Mesodermal cell (in vitro differentiated cells): ENCODE data around the gene NUDT12.

Experiments used
- H3K27ac ChIP-seq: 2 replicates; pipeline ENCODE4 v1.7.0; 2013; ENCODE audit warnings: mild to moderate bottlenecking, low read depth, low read length, moderate library complexity; ENCODE audit not compliant: severe bottlenecking
- H3K36me3 ChIP-seq: 2 replicates; pipeline ENCODE4 v1.7.1; 2013; ENCODE audit warnings: mild to moderate bottlenecking, low read length, moderate library complexity; ENCODE audit not compliant: control insufficient read depth, insufficient read depth
- H3K4me1 ChIP-seq: one replicate; pipeline ENCODE4 v1.7.1; 2013; ENCODE audit warnings: mild to moderate bottlenecking, low read length; ENCODE audit not compliant: insufficient read depth, control insufficient read depth, poor library complexity, severe bottlenecking
- H3K4me3 ChIP-seq: 2 replicates; pipeline ENCODE4 v1.7.0; 2013; ENCODE audit warnings: low read length, control low read depth, mild to moderate bottlenecking; ENCODE audit not compliant: insufficient read depth, poor library complexity, severe bottlenecking; ENCODE audit errors: extremely low read depth
- H3K9me3 ChIP-seq: 2 replicates; pipeline ENCODE4 v1.7.1; 2013; ENCODE audit warnings: mild to moderate bottlenecking, low read length, moderate library complexity; ENCODE audit not compliant: control insufficient read depth
- WGBS, 2 experiments: methylation state at CpG; one replicate each; pipeline ENCODE4 v1.1.5; 2013; ENCODE audit warnings: missing lambda C conversion rate in 2 of 2; ENCODE audit not compliant: insufficient coverage in 2 of 2; 5-methylcytosine and 5-hydroxymethylcytosine counted together

NUDT12 gene

DNA sequence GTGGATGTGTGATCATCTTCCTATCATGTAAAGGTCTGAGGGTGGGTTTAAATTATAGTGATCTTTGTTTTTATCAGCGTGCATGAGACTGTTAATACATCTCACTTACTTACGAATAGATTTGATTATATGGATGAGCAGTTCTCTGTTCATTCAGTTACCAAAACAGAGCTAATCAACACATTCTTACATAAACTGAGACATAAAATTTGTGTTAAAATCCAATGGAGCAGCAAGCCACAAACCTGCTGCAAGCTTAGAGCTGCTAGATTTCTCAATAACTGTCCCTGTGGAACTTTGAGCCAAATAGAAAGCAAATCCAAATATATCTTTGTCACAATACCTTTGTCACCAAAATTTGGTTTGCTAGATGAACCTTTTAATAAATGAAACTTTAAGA is 50.1 kb downstream of the NUDT12 start:
- H3K27ac ChIP-seq = no peak overlapping the region
- no peaks in the 10 kb centered on the region for H3K4me1 ChIP-seq
- no peaks in the 10 kb centered on the region for H3K9me3 ChIP-seq
- H3K4me3 ChIP-seq = no peak overlapping the region
- WGBS, 2 experiments = no CpG with 5 or more reads among the region's 2 CpGs
- no peaks in the 10 kb centered on the region for H3K36me3 ChIP-seq

DNA sequence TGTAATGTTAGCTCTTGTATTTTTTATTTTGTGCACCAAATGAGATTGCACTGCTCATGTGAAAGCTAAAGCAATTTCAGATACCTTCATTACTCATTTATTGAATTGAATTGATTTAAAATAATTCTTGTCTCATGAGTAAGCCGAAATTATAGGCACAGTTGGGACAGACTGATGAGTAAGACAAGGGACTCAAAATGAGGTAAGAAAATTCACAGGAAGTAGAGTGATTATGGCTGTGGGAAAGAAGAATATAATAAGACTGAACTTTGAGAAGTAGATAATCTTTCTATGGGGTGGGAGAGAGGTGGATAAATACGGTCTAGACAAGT is 51.1 kb downstream of the NUDT12 start:
- Histone ChIP-seq H3K36me3 (no peaks in the 10 kb centered on the region), H3K9me3 (no peaks in the 10 kb centered on the region), H3K27ac (no peak overlapping the region), H3K4me3 (no peak overlapping the region), H3K4me1 (no peaks in the 10 kb centered on the region)
- 89 to 90% methylated on average over 1 to 2 of the region's 2 CpGs for WGBS, 2 experiments

DNA sequence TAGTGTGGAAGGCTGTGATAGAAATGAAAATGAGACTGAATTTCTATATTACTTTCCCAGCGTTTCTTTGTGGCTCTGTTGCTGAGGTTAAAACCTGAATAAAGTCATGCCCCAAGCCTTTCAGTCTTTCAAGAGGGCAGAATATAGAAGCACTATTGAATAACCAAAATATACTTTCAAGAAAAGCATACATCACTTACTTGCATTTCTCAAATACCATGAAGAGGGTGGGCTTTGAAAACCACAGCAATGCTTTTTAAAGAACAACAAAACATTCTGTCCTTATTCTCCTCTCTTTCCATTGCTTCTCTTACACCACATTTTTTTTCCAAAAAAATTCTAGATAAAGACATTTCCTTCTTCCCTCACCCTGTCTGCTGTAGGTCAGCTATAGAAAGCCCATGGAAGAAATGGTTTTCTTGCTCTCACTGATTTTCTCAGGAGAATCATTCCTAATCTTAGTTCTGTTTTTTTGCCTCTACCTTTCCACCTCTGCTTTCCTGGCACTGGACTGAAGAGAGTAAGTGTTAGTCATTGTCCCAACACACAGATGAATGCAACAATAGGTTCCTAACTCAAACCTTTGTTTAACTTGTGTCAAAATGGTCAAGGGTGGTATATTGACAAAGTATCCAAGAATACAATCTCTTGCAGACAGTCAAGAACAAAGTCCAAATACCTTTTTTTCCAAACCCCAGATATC is 51.6 kb downstream of the NUDT12 start:
- no CpG with 5 or more reads among the region's 1 CpG for WGBS, 2 experiments
- no peak overlapping the region for H3K4me3 ChIP-seq
- no peaks in the 10 kb centered on the region for H3K9me3 ChIP-seq
- H3K4me1 ChIP-seq = no peaks in the 10 kb centered on the region
- H3K27ac ChIP-seq = no peak overlapping the region
- H3K36me3 ChIP-seq = no peaks in the 10 kb centered on the region

DNA sequence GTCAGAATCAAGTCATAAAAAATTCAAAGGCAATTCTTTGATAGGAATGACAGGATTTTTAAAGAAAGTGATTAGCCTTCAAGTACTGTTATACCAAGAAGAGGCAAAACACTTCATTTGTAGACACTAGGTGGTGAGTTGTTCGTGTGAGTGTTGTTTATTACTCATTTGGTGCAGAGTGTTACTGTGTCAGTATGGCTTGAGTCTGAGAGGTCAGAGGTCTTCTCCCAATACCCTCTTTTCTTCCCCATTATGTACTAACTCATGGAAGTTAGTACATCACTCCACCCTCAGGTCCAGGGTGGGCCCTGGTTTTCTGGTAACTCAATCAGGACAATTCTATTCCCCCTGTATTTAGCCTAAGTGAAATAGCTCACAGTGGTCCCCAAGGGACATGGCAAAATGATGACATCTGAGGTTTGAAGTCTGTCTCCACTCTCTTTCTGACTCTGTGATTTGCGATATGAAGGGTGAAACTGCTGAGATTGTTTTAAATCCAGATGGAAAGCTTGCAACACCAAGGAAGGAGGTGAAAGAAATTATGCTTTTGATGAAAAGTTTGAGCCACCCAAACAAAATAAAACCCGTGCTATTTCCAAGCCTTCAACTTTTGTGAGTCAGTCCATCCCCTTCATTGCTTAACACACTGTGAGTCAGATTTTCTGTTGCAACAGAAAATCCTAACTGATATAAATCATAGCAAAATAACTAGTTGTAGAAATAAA is 56.8 kb downstream of the NUDT12 start:
- Histone ChIP-seq H3K36me3 (no peaks in the 10 kb centered on the region), H3K4me3 (no peak overlapping the region), H3K4me1 (no peaks in the 10 kb centered on the region), H3K9me3 (no peaks in the 10 kb centered on the region), H3K27ac (no peak overlapping the region)
- 90 to 100% methylated on average over 1 to 2 of the region's 3 CpGs for WGBS, 2 experiments

DNA sequence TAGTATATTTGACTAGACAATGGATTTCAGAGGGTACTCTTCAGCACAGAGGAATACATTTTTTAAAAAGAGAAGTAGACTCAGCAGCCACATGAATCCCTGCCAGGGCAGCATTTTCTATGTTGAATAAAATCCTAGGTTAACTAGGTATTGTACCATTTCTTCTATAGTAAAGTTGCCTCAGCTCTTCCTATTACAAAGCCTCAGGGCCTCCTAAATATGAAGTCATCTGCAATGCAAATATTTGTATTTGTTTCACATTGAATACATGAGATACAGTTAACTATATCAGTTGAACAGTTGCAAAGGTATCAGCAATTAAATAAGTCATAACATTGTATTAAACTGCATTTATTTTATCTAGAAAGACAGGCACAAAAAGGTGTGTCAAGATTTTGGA is 59.5 kb downstream of the NUDT12 start:
- Histone ChIP-seq H3K4me1 (no peaks in the 10 kb centered on the region), H3K27ac (no peak overlapping the region), H3K4me3 (no peak overlapping the region), H3K36me3 (no peaks in the 10 kb centered on the region), H3K9me3 (no peaks in the 10 kb centered on the region)

DNA sequence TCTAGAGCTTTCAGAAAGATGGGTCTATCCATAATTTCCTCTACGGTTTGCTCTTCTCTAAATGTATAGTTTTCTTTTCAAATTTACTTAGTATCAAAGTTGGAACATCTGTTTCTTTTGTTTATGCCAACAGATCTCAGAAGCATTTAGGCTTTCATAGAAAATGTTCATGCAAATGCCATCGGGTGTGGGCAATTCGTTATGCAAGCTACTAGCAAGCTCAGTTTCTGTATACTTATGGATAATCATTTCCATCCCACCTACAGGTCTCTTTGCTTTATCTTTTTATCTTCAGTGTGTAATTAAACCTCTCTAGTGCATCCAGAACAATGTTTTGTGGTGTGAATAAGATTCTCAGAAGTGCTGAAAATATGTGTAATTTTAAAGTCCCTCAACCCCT is 59.9 kb downstream of the NUDT12 start:
- H3K9me3 ChIP-seq = no peaks in the 10 kb centered on the region
- H3K4me1 ChIP-seq = no peaks in the 10 kb centered on the region
- 62 to 100% methylated on average over 1 to 2 of the region's 3 CpGs for WGBS, 2 experiments
- H3K4me3 ChIP-seq = no peak overlapping the region
- H3K36me3 ChIP-seq = no peaks in the 10 kb centered on the region
- no peak overlapping the region for H3K27ac ChIP-seq
